GM21717 (cell line): ENCODE results near the gene AGAP1.

Source experiments
- ATAC-seq: cut with Tn5 transposase; IDR thresholded peaks from one replicate; pipeline ENCODE4 v1.9.1; 2021; ENCODE audit warnings: mild to moderate bottlenecking, moderate library complexity; ENCODE audit not compliant: unreplicated experiment

AGAP1 gene

GRCh38 chr2:235856151-235856854 is 362.5 kb downstream of the AGAP1 start:
- ATAC-seq, result no peak

- no peak for ATAC-seq
Measured at GRCh38 chr2:235857598-235857997, 363.8 kb downstream of the AGAP1 start.

DNA sequence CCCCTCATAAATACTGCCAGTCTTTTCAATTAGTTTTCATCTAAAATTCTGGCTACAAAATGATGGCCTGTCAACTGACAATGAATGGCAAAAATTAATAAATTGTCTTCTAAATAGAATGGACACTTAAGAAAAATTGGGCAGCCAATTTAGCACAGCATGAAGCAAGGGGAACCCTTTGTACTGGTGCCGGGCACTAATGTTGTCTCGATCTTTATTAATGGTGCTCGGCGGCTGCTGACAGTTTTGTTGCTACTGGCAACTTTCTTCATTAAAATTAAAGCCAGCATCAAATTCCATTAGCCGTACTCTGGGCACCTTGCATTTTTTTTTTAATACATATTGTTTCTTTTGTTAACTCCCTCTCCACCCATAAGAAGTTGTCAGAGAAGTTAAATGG is 365.0 kb downstream of the AGAP1 start:
- ATAC-seq, result no peak

DNA sequence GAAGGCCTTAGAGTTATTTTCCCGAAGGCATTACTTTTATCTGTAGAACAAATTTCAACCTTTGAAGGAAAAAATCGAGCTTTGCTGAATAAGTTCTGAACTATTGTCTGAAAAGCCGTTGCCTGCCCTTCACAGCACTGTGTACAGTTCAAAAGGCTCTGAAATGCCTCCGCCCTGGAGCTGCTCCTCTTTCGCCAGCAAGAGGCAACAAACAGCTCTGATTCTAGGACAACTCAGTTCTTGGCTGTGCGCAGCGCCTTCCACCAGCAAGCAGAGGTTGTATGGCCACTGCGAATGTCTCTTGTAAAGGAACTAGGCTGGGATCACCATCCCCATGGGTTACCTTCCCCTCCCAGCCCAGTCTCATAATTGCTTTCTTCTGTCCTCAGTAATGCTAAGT is 365.8 kb downstream of the AGAP1 start:
- no peak for ATAC-seq

DNA sequence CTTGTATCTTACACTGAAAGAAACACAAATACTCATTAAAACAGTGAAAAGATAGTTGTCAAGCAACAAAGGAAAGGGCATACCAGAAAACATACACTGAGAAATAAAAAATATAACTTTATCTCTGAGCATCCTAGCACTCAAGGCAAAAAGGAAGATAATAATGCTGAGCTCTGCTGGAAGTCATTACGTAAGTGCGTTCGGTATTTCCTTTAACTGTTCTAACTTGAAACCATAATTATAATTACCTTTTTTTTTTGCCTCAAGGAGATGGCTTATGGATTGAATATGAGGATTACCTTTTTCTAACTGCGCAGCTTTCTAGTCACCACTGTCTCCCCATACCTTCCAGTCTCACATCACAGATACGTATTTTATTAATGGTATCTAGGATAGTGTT is 366.3 kb downstream of the AGAP1 start:
- ATAC-seq, result no peak

GRCh38 chr2:235860871-235861270 is 367.0 kb downstream of the AGAP1 start:
- ATAC-seq, result no peak

DNA sequence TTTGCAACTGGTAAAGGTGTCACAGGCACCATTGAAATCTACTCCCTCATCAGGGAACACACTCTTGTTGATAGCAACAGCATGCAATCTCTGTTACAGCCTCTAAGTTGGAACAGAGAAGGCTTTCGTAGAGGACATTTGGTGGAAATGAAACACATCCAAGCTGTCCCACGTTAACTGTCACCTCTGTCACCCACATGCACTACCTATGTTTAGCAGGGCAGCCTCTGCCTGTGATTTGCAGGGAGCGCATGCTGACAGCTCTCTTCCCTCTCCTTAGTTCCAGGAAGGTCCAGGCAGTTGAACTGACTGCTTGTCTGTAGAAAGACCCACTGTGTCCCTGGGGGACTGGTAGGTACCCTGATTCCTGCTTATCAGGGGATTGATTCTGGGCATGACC is 367.5 kb downstream of the AGAP1 start:
- no peak for ATAC-seq

DNA sequence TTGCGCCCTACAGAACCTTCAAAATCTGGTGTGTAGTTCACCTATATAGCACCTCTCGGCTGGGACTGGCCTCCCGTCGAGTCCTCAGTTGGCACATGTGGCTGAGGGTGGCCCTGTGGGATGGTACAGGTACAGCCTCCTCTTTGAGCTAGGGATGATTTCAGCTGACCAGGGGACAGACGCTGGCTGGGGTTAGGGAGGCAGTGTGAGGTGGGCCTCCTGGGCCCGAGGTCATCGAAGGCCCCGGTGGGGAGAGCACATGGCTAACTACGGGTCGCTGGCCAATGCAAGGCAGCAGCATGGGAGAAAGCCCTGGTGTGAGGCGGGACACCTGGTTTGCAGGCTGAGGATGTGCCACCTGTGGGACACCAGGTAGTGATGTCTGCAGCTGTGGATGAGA is 369.6 kb downstream of the AGAP1 start:
- no peak for ATAC-seq

GRCh38 chr2:235864302-235864701 is 370.5 kb downstream of the AGAP1 start:
- no peak for ATAC-seq

DNA sequence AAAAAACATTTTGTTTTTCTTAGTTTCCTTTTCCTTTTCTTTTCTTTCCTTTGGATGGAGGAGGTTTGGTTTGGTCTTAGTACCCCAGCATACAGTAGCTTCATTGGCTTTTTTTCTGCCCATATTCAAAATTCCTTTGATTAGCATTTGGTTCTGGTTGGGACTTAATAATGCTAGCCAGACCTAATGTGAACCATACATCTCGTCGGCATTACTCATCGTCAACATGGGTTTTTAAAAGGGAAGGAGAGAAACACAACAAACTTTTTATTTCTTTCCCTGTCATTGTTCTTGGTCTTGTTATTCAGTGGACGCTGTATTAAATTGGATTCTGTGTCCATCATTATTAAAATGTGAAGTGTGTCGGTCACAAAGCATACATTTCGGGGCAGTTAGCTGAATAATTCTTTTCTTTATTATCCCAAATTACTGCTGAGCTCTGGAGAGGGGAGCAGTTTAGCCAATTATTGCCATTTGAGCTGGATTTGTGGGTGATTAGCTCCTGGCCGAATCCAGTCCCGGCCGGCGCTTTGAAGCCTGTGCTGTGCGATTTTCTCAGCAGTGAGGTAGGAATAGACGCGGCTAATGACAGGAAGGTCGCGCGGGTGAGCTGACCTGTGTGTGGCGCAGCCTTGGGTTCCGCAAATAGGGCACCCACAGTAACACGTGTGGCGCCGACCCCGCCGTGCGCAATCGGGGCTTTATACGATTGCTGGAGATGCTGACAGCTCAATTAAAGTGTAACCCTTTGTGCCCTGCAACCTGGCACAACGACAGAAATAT is 371.1 kb downstream of the AGAP1 start:
- ATAC-seq, result no peak

DNA sequence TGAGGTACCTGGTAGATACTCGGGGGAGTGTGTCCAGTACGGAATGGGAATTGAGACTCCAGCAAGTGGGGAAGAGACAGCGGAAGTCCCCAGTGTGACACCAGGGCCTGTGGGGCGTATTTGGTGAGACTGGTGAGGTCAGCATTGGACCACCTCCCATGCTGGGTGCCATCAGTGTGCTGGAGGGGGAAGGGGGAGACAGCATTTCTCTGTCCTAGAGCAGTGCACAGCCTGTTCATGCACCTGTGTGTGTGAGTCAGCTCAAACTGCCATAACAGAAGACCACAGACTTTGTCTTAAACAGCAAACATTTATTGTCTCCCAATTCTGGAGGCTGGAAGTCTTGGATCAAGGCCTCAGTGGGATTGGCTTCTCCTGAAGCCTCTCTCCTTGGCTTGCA is 372.5 kb downstream of the AGAP1 start:
- no peak for ATAC-seq

DNA sequence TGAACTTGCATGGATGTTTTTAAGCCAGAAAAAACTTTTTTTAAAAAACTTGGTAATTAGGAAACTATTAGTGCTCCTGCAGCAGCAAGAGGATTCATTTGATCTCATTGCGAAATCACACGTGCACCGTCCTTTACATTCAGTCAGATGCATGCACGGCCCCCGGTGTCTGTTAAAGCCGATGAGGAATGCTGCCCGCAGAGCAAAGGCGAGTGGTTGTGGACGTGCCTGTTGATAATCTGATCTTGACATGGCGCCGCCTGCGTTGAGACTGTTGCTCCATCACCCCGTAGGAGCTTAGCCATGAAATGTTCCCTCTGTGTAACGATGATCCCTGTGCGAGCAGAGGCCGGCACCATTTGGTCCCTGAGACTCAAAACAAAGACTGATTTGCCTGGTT is 374.4 kb downstream of the AGAP1 start:
- ATAC-seq, result no peak

DNA sequence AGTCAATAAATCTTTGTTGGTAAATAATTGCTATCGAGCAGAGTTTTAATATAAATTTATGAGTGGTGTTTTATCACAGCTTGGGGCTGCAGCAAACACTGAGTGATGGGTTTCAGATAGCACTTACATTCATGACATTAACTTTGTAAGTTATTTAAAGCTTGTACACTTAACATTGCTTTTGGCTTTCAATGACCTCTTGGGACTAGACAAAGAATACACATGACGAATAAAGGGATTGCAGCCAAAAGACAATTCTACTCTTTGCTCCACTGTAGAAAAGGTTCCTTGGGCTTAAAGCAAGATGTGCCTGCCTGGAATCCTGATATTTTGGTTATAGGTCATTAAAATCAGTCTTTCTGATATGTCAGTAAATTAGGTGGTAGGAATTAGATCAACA is 374.8 kb downstream of the AGAP1 start:
- no peak for ATAC-seq

GRCh38 chr2:235870515-235870914 is 376.7 kb downstream of the AGAP1 start:
- ATAC-seq, result no peak

DNA sequence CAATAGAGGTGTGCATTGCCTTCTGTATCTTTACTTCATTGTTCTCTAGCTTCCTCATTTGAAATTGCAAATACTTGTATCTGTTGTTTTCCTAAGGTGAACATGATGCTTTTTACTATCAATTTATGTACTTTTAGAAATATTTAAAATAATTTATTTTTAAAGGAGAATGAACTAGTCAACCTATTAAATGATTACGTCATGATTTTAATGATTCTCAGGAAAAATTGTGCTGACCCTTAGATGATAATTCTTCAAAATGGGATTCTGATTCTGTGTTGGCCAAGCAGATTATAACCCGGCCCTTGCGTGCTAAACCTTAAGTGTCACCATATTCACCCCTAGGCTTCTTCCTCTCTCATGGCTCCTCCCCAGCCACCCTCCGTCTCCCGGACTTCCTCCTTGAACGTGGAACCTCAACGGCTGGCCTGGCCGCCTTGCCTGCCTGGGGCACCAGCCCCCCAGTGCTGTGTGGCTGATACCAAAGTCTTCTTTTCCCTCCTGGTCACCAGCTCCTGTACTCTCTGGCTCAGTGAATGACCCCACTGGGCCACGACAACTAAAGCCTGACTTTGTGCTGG is 382.3 kb downstream of the AGAP1 start:
- ATAC-seq, result no peak

GRCh38 chr2:235877275-235877802 is 383.5 kb downstream of the AGAP1 start:
- ATAC-seq, result no peak

DNA sequence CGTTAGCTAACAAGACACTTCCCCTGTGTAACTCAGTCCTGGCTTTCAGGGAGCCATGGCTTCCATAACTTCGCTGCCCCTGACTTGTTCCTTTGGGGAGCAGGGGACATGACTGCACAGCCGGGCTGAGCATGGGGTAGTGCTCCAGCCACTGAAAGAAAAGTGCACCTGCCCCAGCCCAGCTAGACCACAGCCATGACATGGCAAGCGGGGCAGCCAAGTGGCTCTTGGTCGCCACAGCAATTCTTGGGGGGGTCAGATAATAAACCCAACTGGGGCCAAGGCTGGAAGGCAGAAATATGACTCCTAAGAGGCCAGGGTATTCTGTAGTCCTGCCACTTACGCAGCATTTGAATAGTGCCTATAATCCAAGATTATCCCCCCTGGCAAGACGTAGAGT is 385.3 kb downstream of the AGAP1 start:
- ATAC-seq, result no peak

- no peak for ATAC-seq
Measured at GRCh38 chr2:235883675-235884074, 389.8 kb downstream of the AGAP1 start.

DNA sequence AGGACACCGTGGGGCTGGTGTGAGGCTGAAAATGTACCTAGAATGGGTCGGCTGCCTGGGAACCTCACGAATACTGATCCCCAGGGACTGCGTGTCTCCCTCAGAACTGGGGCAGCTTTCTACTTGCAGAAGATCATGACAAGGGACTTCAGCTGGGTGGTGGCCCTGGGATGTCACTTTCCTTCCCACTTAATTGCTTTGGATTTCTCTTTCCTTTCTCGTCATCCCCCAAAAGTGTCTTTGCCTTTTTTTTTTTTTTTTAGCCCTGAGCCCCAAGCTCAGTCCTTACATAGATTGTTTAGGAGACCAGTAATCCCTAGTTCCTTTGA is 395.4 kb downstream of the AGAP1 start:
- ATAC-seq, result no peak

DNA sequence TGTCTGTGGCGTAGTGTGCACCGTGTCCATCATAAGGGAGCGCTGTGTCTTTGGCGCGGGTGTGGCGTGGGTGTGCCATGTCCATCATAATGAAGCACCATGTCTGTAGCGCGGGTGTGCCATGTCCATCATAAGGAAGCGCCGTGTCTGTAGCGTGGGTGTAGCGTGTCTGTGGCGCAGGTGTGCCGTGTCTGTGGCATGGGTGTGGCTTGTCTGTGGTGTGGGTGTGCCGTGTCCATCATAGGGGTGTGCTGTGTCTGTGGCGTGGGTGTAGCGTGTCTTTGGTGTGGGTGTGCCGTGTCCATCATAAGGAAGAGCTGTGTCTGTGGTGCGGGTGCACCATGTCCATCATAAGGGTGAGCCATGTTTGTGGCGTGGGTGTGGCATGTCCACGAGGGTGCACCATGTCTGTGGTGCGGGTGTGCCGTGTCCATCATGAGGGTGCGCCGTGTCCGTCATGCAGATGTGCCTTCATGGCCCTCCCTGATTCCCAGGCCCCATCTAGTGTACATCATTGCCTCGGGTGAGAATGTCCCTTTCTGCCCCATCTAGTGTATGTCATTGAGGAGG is 399.4 kb downstream of the AGAP1 start:
- ATAC-seq, result no peak

GRCh38 chr2:235894839-235895238 is 401.0 kb downstream of the AGAP1 start:
- no peak for ATAC-seq

GRCh38 chr2:235896061-235896460 is 402.2 kb downstream of the AGAP1 start:
- no peak for ATAC-seq
